COR-L47 (cell line): ENCODE results near the gene DACT2.
"Not testable (repeated sequence)": the region's sequence is repeated elsewhere in the genome, so short reads cannot be mapped to it uniquely, and the experiment has no call there.

Source experiments
- DNase-seq: peaks from one replicate; lab custom pipeline; 2025; lab: John Stamatoyannopoulos, UW

DACT2 gene

DNA sequence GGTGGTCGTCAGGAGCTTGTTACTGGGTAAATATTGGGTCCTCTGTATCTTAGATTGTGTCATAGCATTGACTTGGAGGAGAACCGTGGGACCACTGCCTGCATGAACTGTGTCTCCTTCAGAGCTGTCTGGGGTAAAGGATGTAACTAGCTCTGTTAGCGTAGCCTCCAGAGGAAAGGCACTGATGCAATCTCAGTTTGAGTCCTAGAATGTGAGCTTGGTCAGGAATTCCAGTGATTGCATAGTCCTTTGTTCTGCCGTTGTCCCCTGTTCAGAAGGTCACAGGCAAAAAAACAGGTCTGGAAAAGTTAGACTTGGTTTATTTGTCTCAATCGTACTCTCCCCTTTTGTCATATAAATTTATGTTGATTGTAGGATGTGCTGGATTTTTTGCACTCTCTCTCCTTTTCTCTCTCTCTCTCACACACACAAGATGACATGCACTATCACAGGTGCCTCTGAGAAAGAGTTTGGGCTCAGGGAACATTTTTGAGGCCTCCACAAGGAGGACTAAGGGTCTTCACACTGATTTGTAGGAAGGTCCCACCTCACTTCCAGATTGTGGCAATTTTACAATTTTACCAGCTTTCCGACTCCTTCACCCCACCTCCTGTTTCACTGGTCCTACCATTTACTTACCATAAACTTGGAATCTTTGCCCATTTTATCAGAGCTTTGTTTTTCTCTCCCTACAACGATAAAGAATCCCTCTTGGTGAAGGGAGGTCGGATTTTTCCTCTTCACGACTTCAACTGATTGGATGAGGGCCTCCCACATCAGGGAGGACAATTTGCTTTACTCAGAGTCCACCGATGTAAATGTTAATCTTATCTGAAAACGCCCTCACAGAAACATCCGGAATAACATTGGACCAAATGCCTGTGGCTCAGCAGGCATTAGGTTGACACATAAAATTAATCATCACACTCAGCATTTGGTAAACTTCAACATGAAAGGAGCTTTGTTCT lies 7.0 kb upstream of the DACT2 start:
- no peak for DNase-seq

DNA sequence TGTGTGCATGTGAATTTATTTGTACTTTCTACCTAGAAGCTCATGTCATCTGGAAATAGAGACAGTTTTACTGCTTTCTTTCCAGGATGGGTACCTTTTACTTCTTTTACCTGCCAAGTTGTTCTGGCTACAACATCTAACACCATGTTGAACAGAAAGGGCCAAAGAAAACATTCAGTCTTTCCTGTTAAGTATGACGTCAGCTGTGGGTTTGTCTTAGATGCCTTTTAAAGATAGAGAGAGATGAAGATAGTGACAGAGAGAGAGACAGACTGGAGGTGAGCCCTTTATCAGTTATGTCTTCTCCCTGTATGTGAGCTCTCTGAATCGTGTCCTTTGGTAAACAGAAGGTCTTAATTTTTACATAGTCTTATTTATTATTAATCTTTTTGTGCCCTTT lies 3.4 kb upstream of the DACT2 start:
- no peak for DNase-seq

GRCh38 chr6:168320634-168321033 lies 1.1 kb upstream of the DACT2 start:
- no peak for DNase-seq

DNA sequence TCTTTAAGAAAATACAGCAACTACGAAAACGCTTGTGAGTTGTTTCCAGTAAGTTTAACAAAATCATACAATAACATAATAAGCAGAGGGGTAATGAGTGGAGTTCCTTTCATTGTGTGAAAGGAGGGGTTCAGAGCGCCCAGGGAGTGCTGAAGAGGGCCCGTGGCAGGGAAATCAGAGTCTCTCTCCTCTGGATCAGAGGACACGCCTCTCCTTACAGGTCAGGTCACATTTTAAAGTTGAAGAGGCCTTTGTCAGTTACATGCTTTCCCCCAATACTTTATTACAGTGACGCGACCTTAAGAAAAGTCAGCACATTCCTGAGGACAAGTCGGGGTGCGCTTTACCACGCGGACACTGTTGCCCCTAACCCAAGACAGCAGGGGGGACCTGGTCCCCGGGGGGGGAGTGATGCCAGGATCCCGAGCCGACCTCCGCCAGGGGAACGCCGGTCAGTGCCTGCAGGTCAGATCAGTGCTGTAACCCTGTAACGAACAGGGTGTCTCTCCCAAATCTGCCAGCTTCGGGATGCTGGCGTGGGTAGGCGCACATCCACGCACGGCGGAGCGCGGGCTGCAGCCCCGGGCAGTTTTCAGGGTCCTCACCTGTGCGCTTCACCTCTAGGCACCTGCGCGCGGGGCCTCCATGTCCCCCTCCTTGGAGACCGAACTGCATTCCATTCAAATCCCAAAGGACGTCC lies 848 bp downstream of the DACT2 start:
- no peak for DNase-seq

GRCh38 chr6:168318090-168318489 lies 1.5 kb downstream of the DACT2 start:
- DNase-seq, result no peak

DNA sequence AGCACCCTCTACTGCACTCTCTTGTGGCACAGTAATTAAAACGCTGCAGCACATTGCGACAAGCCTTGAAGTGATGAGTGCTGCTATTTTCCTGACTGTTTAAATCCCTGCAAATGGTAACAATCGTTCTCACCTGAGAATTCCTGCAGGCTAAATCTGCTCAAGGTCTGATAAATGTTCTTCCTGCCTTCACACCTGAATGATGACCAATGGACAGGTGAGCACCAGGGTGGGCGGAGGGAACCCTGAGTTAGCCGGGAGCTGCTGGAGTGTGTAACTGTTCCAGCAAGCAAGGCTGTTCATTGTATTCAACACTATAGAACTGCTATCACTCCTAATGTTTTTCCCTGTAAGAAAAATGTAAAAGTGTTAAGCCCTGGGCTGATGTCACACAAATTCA lies 4.0 kb downstream of the DACT2 start:
- DNase-seq, result no peak

- DNase-seq, result no peak
These were observed 4.6 kb downstream of the DACT2 start for GRCh38 chr6:168314948-168315347.

GRCh38 chr6:168314021-168314420 lies 5.6 kb downstream of the DACT2 start:
- DNase-seq, result no peak

- DNase-seq, result no peak
These were observed 6.1 kb downstream of the DACT2 start for GRCh38 chr6:168313431-168314011.

- DNase-seq, result not testable (repeated sequence)
These were observed 7.5 kb downstream of the DACT2 start for GRCh38 chr6:168312125-168312507.

DNA sequence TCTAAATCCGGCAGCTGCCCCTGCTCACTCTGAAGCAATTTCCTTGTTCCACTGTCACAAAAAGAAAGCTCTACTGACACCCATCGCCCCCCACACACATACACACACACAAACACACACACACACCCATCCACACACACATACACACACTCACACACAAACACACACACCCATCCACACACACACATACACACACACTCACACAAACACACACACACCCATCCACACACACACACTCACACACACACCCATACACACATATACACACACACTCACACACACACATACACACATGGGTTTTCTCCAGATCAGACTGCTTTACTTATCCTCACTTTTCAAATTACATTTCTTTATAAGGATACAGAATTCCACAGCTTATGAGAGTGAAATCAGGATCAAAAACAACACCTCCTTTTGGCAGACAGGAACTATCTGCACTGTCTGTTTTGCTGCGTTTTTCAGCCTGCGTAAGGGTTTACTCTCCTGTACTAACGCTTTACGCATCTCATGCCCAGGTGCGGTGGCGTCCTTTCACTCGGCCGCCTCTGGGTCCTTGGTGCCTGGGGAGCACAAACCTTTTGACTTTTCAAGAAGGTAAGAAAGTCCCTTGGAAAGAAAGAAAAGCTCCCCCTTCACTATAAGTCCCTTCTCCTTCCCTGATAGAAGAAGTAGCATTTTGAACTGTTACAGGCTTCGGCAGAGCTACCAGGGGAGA lies 8.0 kb downstream of the DACT2 start:
- DNase-seq, result no peak

- no peak for DNase-seq
These were observed 8.6 kb downstream of the DACT2 start for GRCh38 chr6:168310945-168311344.

- no peak for DNase-seq
These were observed 9.2 kb downstream of the DACT2 start for GRCh38 chr6:168310403-168310802.

GRCh38 chr6:168309997-168310396 lies 9.6 kb downstream of the DACT2 start:
- no peak for DNase-seq

DNA sequence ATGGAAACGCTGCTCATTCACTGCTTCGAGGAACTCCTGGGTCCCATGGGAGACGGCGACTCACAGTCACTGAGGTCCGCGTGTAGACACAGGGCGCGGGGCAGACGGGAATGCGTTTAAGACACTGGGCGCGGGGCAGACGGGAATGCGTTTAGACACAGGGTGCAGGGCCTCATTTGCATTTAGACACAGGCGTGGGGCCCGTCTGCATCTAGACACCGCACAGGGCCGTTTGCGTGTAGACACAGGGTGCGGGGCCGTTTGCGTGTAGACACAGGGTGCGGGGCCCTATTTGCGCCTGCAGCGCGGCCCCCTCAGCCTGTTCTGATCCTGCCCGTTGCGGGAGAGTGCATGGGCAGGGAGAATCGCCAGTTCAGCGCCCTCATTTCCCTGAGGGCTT lies 10.4 kb downstream of the DACT2 start:
- DNase-seq, result no peak

DNA sequence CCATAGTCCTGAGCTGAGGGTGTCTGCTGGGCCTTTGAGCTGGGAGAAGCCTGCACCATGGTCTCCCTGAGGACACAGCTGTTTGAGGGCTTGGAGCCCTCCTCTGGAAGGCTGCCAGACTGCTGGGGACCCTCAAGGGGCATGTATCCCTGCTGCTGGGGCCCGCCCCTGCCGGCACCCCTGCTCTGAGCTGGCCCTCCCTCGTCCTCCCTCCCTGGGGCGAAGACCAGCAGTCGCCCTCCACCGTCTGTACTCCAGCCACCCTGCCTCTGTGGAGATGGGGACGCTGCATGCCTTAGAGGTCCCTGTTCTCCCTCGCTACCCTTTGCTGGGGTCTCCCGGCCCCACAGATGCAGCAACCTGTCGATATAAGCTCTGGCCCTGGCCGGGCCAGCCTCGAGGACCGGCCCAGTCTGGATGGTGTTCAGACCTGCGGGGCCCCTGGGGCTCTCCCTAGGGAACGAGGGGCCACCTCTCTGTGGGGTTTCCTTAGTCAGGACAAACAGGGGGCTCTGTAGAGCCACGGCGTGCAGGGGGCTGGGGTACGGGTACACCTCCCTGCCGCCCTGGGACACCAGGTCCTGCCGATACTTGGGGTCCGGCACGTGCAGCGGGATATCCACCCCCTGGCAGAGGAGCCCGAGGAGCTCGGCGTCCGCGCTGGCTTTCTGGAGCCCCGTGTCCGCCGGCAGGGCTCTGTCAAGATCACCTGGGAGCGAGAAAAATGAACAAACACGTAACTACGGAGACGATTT lies 11.0 kb downstream of the DACT2 start:
- DNase-seq, result no peak

- DNase-seq, result no peak
These were observed 11.9 kb downstream of the DACT2 start for GRCh38 chr6:168307695-168308021.

- DNase-seq, result no peak
These were observed 12.4 kb downstream of the DACT2 start for GRCh38 chr6:168307015-168307694.

DNA sequence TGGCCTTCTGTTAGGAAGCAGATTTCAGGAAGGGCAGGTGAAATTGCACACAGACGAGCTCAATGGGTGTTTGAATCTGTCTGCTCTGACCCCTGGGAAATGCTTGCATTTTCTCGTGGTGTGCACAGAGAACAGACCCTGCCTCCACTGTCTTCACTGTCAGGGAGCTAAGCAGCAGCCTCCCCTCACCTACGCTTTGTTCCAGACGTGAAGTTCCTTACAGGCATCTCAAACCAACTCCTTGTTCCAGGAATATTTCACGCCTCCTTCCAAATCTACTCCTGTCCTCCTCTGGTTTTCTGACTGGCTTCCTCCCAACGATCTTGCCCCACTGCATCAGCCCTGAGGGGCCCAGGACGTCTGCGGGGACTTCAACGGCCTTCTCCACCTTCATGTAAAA lies 13.7 kb downstream of the DACT2 start:
- no peak for DNase-seq

DNA sequence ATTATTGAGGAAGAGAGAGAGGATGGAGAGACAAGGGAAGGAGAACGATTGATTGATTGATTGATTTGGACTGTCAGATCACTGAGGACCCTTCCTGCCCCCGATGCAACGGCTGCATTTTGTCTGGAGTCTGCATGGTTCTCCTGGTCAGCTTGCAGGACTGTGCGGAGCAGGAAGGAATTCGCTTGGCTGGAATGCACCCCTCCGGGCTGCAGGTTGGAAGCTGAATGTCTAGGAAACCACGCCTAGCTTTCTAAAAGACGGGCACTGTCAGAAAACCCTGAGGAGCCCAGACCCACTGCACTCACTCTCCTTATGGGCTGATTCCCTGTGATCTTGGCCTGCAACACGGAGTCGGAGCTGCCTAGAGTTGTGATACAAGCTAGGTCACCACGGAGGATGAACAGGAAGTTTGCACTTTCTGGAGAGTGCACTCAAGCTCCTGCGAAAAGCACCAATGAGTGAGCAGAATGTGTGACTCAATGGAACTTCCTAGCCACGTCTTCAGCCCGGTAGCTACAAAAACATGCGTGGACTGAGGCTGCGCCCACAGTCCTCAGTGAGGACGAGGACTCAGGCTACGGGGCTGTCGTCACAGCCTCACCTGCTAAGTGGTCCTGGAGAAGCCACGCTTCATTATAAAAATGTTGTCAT lies 14.4 kb downstream of the DACT2 start:
- no peak for DNase-seq

GRCh38 chr6:168304752-168305015 lies 14.9 kb downstream of the DACT2 start:
- no peak for DNase-seq
